SK-N-SH (cell line): Measurements from ENCODE around the gene C17orf50. TPM values are rescaled to one million over a fixed set of nuclear protein-coding genes. Genes with fewer than 3 reads are reported as not detected.

Experiments used
- CTCF ChIA-PET: fragments of 300-600, 350-600 bp; formaldehyde crosslinking; extraction: SDS; loops from one replicate; lab custom pipeline; 2021; lab: Yijun Ruan, JAX
- POLR2A ChIA-PET: fragments of 350-600 bp; sonication (Branson Sonifier 250); formaldehyde crosslinking; extraction: SDS; loops from one replicate; lab custom pipeline; 2020; ENCODE audit warnings: antibody characterized with exemption, inconsistent platforms; lab: Yijun Ruan, JAX
- DNase-seq: peaks from one replicate; pipeline ENCODE4 v3.0.0; 2012
- H2AFZ ChIP-seq: fragments of 200-600 bp; sonication (generic); 2 replicates; pipeline ENCODE4 v1.8.1; 2016; ENCODE audit warnings: antibody characterized with exemption, mild to moderate bottlenecking, low read depth
- H3F3A ChIP-seq: fragments of 200-600 bp; sonication (generic); replicated peaks from 2 replicates; pipeline ENCODE3; 2016; ENCODE audit warnings: antibody characterized with exemption, mild to moderate bottlenecking; ENCODE audit not compliant: insufficient read depth
- H3K27ac ChIP-seq, 2 experiments: fragments of 200-500 bp in 1 of 2; fragments of 200-600 bp in 1 of 2; sonication (Bioruptor generic) in 1 of 2; sonication (generic), shearing (Covaris generic) in 1 of 2; 2 replicates each; pipeline versions ENCODE4 v1.5.1 to v1.6.1; 2014 to 2016; ENCODE audit warnings: low read depth in 2 of 2, inconsistent platforms in 1 of 2, low read length in 1 of 2, mild to moderate bottlenecking in 1 of 2, mixed read lengths in 1 of 2
- H3K27me3 ChIP-seq: fragments of 200-600 bp; sonication (generic), shearing (Covaris generic); 2 replicates; pipeline ENCODE4 v1.6.1; 2016; ENCODE audit warnings: mixed run types; ENCODE audit not compliant: insufficient read depth
- H3K36me3 ChIP-seq, 2 experiments: fragments of 200-500 bp in 1 of 2; fragments of 200-600 bp in 1 of 2; sonication (Bioruptor generic) in 1 of 2; sonication (generic) in 1 of 2; replicated peaks in 1 of 2; 2 replicates each; pipeline versions ENCODE3 to v1.5.1; 2014 to 2016; ENCODE audit warnings: low read length in 1 of 2, mild to moderate bottlenecking in 1 of 2; ENCODE audit not compliant: insufficient read depth in 2 of 2, control insufficient read depth in 1 of 2
- H3K4me1 ChIP-seq, 2 experiments: fragments of 200-500 bp in 1 of 2; fragments of 200-600 bp in 1 of 2; sonication (Bioruptor generic) in 1 of 2; sonication (generic), shearing (Covaris generic) in 1 of 2; 2 replicates each; pipeline versions ENCODE4 v1.5.1 to v1.6.1; 2014 to 2016; ENCODE audit warnings: low read depth in 1 of 2, low read length in 1 of 2, mixed run types in 1 of 2; ENCODE audit not compliant: insufficient read depth in 2 of 2, control insufficient read depth in 1 of 2
- H3K4me2 ChIP-seq: fragments of 200-600 bp; sonication (generic), shearing (Covaris generic); 2 replicates; pipeline ENCODE4 v1.6.1; 2017; ENCODE audit warnings: mixed run types
- H3K4me3 ChIP-seq, 2 experiments: fragments of 200-500 bp in 1 of 2; fragments of 200-600 bp in 1 of 2; sonication (Bioruptor generic) in 1 of 2; sonication (generic), shearing (Covaris generic) in 1 of 2; 2 replicates each; pipeline versions ENCODE4 v1.5.1 to v1.8.1; 2014 to 2016; ENCODE audit warnings: low read depth in 2 of 2, inconsistent platforms in 1 of 2, low read length in 1 of 2, mild to moderate bottlenecking in 1 of 2, mixed read lengths in 1 of 2, moderate library complexity in 1 of 2
- H3K79me2 ChIP-seq: fragments of 200-600 bp; sonication (generic); 2 replicates; pipeline ENCODE4 v1.8.1; 2017; ENCODE audit warnings: mild to moderate bottlenecking; ENCODE audit not compliant: insufficient read depth
- H3K9ac ChIP-seq: fragments of 200-600 bp; sonication (generic); 2 replicates; pipeline ENCODE4 v1.6.1; 2017; ENCODE audit warnings: mixed run types
- H3K9me2 ChIP-seq: fragments of 200-600 bp; sonication (generic); 2 replicates; pipeline ENCODE4 v1.6.1; 2017; ENCODE audit warnings: mixed run types
- H3K9me3 ChIP-seq: fragments of 200-600 bp; sonication (generic); 2 replicates; pipeline ENCODE4 v1.6.1; 2017; ENCODE audit warnings: mixed run types, mild to moderate bottlenecking, moderate library complexity
- H4K20me1 ChIP-seq: fragments of 200-600 bp; sonication (generic); 2 replicates; pipeline ENCODE4 v1.6.1; 2017; ENCODE audit warnings: mild to moderate bottlenecking, mixed run types; ENCODE audit not compliant: insufficient read depth
- CTCF ChIP-seq: fragments of 200-600 bp; sonication (generic); IDR thresholded peaks from 2 replicates; pipeline ENCODE4 v1.6.1; 2017; ENCODE audit warnings: antibody characterized with exemption, mild to moderate bottlenecking, moderate library complexity
- ELF1 ChIP-seq: IDR thresholded peaks from 2 replicates; pipeline ENCODE4 v1.4.0; 2012
- EP300 ChIP-seq, 2 experiments: IDR thresholded peaks; 2 replicates each; pipeline versions ENCODE4 v1.4.0 to v1.6.1; 2012; ENCODE audit warnings: borderline replicate concordance in 1 of 2, low read depth in 1 of 2, low read length in 1 of 2
- EZH2phosphoT487 ChIP-seq: fragments of 200-600 bp; sonication (generic); IDR thresholded peaks from 2 replicates; pipeline ENCODE4 v1.6.1; 2017; ENCODE audit warnings: low read depth, mixed run types, mild to moderate bottlenecking, antibody characterized with exemption, moderate library complexity, borderline replicate concordance
- FOSL2 ChIP-seq: IDR thresholded peaks from 2 replicates; pipeline ENCODE4 v1.4.0; 2012; ENCODE audit warnings: low read depth, mild to moderate bottlenecking, moderate library complexity, borderline replicate concordance
- GABPA ChIP-seq: IDR thresholded peaks from 2 replicates; pipeline ENCODE4 v1.4.0; 2012; ENCODE audit warnings: low read depth, mild to moderate bottlenecking
- GATA2 ChIP-seq: sonication (generic); formaldehyde crosslinking; IDR thresholded peaks from 2 replicates; pipeline ENCODE4 v1.5.0; 2020; ENCODE audit warnings: mild to moderate bottlenecking, missing genetic modification reagents
- JUND ChIP-seq: IDR thresholded peaks from 2 replicates; pipeline ENCODE4 v1.4.0; 2012
- MEF2A ChIP-seq: IDR thresholded peaks from 2 replicates; pipeline ENCODE4 v1.4.0; 2012; ENCODE audit warnings: low read depth, borderline replicate concordance
- MXI1 ChIP-seq: IDR thresholded peaks from 2 replicates; pipeline ENCODE4 v1.6.1; 2012; ENCODE audit warnings: mild to moderate bottlenecking, low read depth, low read length, improper control_type of control experiment
- NFIC ChIP-seq: IDR thresholded peaks from 2 replicates; pipeline ENCODE4 v1.4.0; 2012; ENCODE audit warnings: borderline replicate concordance
- NRF1 ChIP-seq: IDR thresholded peaks from 2 replicates; pipeline ENCODE4 v1.6.1; 2012; ENCODE audit warnings: low read depth, mild to moderate bottlenecking, low read length
- RAD21 ChIP-seq: IDR thresholded peaks from 2 replicates; pipeline ENCODE4 v1.6.1; 2012; ENCODE audit warnings: mild to moderate bottlenecking, low read length
- RCOR1 ChIP-seq: fragments of 150-350 bp; IDR thresholded peaks from 2 replicates; pipeline ENCODE4 v1.6.1; 2017; ENCODE audit warnings: antibody characterized with exemption, low read length
- RXRA ChIP-seq: IDR thresholded peaks from 2 replicates; pipeline ENCODE4 v1.4.0; 2012; ENCODE audit warnings: low read depth, mild to moderate bottlenecking, borderline replicate concordance
- TEAD4 ChIP-seq: IDR thresholded peaks from 2 replicates; pipeline ENCODE4 v1.4.0; 2012; ENCODE audit warnings: mild to moderate bottlenecking, borderline replicate concordance; ENCODE audit not compliant: insufficient read depth
- USF1 ChIP-seq: IDR thresholded peaks from 2 replicates; pipeline ENCODE4 v1.4.0; 2012; ENCODE audit warnings: low read depth, borderline replicate concordance
- USF2 ChIP-seq: fragments of 150-350 bp; IDR thresholded peaks from 2 replicates; pipeline ENCODE4 v1.6.1; 2017; ENCODE audit warnings: antibody characterized with exemption, low read length, low read depth, borderline replicate concordance
- ZBTB33 ChIP-seq: IDR thresholded peaks from 2 replicates; pipeline ENCODE4 v1.4.0; 2012; ENCODE audit warnings: low read depth, borderline replicate concordance
- WGBS: methylation state at CpG from one replicate; pipeline ENCODE4 v1.1.6; 2017; ENCODE audit warnings: low lambda C conversion rate; 5-methylcytosine and 5-hydroxymethylcytosine counted together
- polyA plus RNA-seq, 3 experiments: library from polyadenylated mRNA; depleted of rRNA; stranded (reverse); fragments of >200 nt; gene quantifications; 2 replicates each; pipeline ENCODE4 v1.2.3, GENCODE V29; 2012

C17orf50 gene
- polyA plus RNA-seq, 1 of the 3 experiments (the other 2 are of a cell fraction): 0.05 TPM

- peak overlapping the region in 1 of 2 experiments; percentile 7; a peak in 1 of 4 replicates for H3K27ac ChIP-seq
- no peaks in the 10 kb centered on the region for H3K9me3 ChIP-seq
- peaks cover 0 to 44% of the 10 kb centered on the region in 2 experiments; a peak in 3 of 4 replicates for H3K4me1 ChIP-seq
- DNase-seq: no peak
- H3K27me3 ChIP-seq: peaks cover 11% of the 10 kb centered on the region; the same call in 1 of the 2 replicates
- H3K9me2 ChIP-seq: no peaks in the 10 kb centered on the region
- WGBS: 89% methylated on average over 2 of the region's 2 CpGs
- H2AFZ ChIP-seq: no peak overlapping the region
- H4K20me1 ChIP-seq: no peaks in the 10 kb centered on the region
- no peak overlapping the region for H3K4me2 ChIP-seq
- no peaks in the 10 kb centered on the region for H3K79me2 ChIP-seq
- ChIA-PET POLR2A (interaction anchor here (2.1 kb wide), 1 partner anchor 24 kb away, joined by 12 read pairs; the partner anchor contains the start of gene TAF15), CTCF (interaction anchor here (1.0 to 31.2 kb wide), 3 partner anchors 13 to 23 kb away, joined by 3 to 809 read pairs (median 100); partner anchors contain the start of gene TAF15)
- peaks cover 9% of the 10 kb centered on the region for H3F3A ChIP-seq
- no peaks in the 10 kb centered on the region for H3K36me3 ChIP-seq
- H3K9ac ChIP-seq: no peak overlapping the region
- H3K4me3 ChIP-seq: no peak overlapping the region
- TF ChIP-seq EZH2phosphoT487: no peak
- TF ChIP-seq ELF1: no peak
- no peak for TF ChIP-seq RXRA
- TF ChIP-seq TEAD4: no peak
- TF ChIP-seq MEF2A: no peak
- no peak for TF ChIP-seq CTCF
- no peak for TF ChIP-seq RAD21
- no peak for TF ChIP-seq GABPA
Observed at GRCh38 chr17:35784895-35785294, 24.2 kb downstream of the C17orf50 start.

GRCh38 chr17:35786941-35787432 is 26.3 kb downstream of the C17orf50 start:
- Histone ChIP-seq H3K36me3 (no peaks in the 10 kb centered on the region), H3K9ac (no peak overlapping the region), H3K9me3 (no peaks in the 10 kb centered on the region), H3K79me2 (no peaks in the 10 kb centered on the region), H3F3A (peaks cover 9% of the 10 kb centered on the region), H3K4me3 (no peak overlapping the region), H3K4me1 (peaks cover 0 to 48% of the 10 kb centered on the region in 2 experiments; a peak in 3 of 4 replicates), H2AFZ (no peak overlapping the region), H4K20me1 (no peaks in the 10 kb centered on the region), H3K27me3 (peaks cover under 1% of the 10 kb centered on the region; the same call in 1 of the 2 replicates), H3K27ac (peak overlapping the region; percentile 16 to 89; a peak in 3 of 4 replicates), H3K4me2 (no peak overlapping the region), H3K9me2 (no peaks in the 10 kb centered on the region)
- CTCF ChIA-PET: interaction anchor here (1.1 to 31.2 kb wide), 8 partner anchors 8 to 26 kb away, joined by 3 to 809 read pairs (median 9); partner anchors contain the start of genes C17orf50, MMP28 and TAF15
- POLR2A ChIA-PET: interaction anchor here (0.9 to 1.5 kb wide), 3 partner anchors 10 to 17 kb away, joined by 3 to 5 read pairs (median 4); no protein-coding TSS in a partner anchor
- 13% methylated on average over 3 of the region's 3 CpGs for WGBS
- peak; percentile 86 for DNase-seq
- TF ChIP-seq EP300 (IDR thresholded peaks at IDR 0.05; ENCODE audit: borderline replicate concordance in 1 of 2, low read depth in 1 of 2, low read length in 1 of 2): peak in 1 of 2 experiments; percentile 93; a peak in 2 of 4 replicates
- TF ChIP-seq RCOR1: peak; percentile 96
- no peak for TF ChIP-seq USF1
- no peak for TF ChIP-seq CTCF
- no peak for TF ChIP-seq ZBTB33
- TF ChIP-seq ELF1: no peak
- no peak for TF ChIP-seq FOSL2
- TF ChIP-seq USF2: no peak
- no peak for TF ChIP-seq NRF1
- TF ChIP-seq TEAD4: no peak
- no peak for TF ChIP-seq JUND
- no peak for TF ChIP-seq RXRA
- TF ChIP-seq MXI1: peak; percentile 63
- peak; percentile 95 for TF ChIP-seq GATA2 (CRISPR knock-in tag)
- TF ChIP-seq NFIC: no peak
